ENCODE data around the gene MMP28.
A peak's percentile ranks its signal among the peaks of the same experiment; 100 is the strongest.

MMP28 gene

DNA sequence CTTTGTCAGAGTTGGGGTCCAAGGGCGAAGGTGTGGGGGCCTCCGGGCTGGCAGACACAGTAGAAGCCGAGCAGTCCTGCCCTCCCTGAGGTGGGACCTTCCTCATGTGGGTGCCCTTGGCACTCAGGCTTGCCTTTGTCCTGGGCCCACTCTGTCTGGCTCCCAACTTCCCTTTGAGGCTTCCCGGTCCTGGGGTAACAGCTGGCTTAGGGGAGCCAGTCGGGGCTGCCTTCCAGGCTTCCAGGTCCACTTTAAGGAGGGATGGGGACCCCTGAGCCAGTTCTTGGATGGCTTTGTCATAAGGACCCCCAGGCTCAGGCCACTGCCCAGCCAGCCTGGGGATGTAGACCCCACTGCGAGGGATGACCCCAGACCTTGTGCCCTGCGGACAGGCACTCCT, 50.2 kb downstream of the MMP28 start:
- no peak for DNase-seq (ENCODE audit: low read depth in 2 of 2, low spot score in 1 of 2)

DNA sequence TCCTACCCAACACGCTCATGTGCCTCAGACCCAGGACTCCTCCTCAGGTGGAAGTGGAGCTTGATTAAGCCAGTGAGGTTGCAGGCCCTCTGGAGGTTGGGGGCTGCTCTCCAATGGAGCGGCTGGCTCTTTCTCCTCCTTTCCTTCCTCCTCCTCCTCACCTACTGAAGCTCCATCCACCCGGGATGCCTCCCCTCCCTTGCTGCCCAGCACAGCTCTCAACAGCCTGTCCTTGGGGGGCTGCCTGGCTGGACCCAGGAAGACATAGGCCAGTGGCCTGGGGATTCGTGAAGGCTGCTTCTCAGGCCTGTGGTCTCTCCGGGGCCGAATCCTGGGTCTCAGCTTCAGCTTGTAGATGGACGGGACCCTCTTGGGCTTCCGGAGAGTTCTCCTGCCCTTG, 50.6 kb downstream of the MMP28 start:
- DNase-seq (ENCODE audit: low read depth in 2 of 2, low spot score in 1 of 2) = no peak

DNA sequence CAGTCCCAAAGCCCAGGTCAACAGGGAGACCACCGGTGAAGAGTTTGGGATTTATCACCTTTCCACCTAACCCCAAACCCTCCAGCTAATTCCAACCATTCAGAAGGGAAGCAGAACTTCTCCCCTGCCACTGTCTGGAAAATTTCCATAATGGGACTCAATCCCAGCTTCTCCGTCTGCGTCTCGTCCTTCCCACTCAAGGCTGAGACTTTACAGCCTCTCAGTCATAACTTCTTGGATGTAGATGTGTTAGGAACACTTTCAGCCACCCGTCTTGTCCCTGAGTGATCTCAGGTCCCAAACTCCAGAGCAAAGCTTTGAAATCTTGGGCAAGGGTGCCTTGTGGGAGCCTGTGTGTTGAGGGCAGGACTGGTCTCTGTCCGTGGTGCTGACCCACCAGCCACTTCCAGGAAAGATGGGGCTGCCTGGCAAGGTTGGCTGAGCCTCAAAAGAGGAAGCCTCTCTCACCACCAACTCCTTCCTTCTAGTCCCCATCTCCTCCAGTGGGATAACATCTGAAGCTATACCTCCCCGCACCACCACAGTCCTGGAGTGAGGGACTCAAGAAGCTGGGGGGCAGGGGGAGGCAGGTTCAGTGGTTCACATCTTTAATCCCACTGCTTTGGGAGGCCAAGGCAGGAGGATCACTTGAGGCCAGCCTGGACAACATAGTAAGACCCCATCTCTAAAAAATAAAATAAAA, 51.7 kb downstream of the MMP28 start:
- no peak for DNase-seq (ENCODE audit: low read depth in 2 of 2, low spot score in 1 of 2)

DNA sequence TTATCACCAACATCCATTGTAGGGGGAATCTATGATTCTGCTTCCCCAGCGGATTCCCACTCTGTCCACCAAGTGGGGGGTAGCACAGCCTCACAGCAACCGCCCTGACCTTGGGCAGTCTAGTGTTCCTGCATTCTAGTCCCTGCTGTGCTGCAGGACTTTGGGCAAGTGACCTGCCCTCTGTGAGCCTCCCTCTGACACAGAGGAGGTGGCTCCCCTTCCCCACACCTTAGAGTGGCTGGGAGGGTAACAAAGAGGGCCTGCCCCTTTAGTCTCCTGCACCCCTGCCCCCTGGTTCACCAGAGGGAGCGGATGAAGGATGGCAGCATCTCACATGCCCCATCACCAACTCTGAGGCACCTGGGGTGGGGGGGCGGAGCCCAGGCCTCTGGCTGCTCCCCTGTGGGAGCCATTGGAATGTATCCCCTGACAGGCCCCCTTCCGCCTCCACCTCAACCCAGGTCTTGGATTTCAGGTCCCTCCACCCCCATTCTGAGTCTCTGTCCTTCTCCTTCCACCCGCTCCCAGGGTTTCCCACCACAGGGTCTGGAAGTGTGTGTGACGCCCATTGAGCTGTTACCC, 52.5 kb downstream of the MMP28 start:
- no peak for DNase-seq (ENCODE audit: low read depth in 2 of 2, low spot score in 1 of 2)

DNA sequence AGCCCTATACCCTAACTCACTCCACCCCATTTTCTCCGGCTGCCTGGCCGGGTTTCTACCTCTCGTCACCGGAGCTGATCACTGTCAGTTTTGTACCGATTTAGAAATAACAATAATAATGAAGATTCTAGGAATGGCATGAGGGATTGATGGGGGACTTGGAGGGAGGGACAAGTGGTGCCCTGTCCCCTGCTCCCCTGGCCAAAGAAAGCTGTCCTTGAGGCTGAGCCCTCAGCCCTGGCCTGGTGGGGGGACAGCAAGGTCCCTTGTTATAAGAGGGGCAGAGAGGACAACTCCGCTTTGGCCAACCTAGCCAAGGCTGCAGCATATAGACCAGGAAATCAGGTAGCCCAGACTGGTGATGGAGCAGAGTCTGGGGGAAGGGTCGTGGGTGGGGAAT, 52.9 kb downstream of the MMP28 start:
- DNase-seq (ENCODE audit: low read depth in 2 of 2, low spot score in 1 of 2) = no peak

DNA sequence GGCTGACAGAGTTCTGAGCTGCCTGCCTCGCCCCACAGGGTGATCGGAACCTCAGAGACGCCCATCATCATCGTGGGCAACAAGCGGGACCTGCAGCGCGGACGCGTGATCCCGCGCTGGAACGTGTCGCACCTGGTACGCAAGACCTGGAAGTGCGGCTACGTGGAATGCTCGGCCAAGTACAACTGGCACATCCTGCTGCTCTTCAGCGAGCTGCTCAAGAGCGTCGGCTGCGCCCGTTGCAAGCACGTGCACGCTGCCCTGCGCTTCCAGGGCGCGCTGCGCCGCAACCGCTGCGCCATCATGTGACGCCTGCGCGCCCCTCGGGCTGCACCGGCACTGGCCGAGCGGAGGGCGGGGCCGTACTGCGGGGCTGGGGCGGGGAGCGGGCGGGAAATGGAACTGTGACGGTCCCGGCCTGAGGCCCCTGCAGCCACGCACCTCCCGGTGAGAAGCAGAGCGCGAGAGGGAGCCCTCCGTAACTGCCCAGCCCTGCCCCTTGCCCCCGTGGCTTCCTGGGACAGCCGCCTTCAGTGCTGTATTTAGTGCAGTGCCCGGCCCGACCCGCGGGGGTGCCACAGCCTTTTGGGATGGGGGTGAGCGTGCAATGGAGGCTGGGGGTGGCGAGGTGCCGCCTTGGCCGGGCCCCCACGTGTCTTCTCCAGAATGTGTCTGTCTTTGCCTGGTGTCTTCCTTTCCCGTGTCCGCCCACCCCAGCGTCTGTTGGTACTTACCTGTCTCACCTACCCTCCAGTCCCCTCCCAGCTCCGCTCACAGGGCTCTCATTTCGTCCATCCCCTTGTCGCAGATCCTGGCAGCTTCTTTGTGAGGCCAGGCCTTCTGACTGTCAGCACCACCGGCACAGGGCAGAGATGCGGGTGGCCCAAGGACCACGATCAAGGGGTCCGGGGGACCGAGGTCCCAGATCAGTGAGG, 54.2 kb downstream of the MMP28 start:
- DNase-seq (ENCODE audit: low read depth in 2 of 2, low spot score in 1 of 2) = no peak

DNA sequence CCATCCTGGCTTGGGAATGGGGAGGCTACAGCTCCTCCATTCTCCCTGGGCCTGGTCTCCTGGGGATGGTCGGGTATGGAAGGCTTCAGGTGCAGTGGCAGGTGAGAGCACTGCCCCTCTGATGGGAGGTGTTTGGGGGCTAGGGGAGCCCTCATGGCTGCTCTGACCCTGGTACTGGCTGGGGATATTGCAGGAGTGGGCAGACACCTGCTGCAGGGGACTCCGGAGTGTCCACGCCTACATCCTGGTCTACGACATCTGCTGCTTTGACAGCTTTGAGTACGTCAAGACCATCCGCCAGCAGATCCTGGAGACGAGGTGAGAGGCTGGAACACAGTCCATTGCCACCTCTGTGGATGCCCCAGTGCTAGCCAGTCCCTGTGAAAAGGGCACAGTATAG, 55.2 kb downstream of the MMP28 start:
- no peak for DNase-seq (ENCODE audit: low read depth in 2 of 2, low spot score in 1 of 2)

DNA sequence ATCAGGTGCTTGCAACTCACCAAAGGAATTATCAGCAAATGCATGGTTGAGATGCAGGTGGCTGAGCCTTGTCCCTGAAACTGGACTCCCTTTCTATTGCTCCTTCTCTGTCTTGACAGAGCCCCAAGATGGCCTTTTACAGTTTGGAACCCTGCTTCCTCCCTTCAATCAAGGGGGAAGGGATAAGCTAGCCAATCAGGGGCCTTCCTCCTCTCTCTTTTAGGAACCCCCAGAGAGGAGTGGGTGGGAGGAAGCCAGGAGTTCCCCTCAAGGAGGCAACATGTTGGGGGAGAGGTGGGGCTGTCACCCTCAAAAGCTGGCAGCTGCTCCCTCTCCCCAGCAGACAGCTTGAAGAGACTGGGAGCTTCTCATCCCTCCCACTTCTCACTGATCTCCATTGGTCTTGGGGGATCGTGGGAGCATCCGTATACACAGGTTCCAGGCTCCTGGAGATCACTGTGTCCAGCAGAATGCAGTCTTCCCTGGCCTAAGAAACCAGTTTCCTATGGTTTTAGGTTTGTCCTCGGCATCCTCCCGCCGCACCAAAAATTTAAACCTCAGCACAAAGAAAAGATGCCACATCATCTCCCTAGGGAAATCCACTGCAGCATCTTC, 56.8 kb downstream of the MMP28 start:
- DNase-seq (ENCODE audit: low read depth in 2 of 2, low spot score in 1 of 2) = no peak

DNA sequence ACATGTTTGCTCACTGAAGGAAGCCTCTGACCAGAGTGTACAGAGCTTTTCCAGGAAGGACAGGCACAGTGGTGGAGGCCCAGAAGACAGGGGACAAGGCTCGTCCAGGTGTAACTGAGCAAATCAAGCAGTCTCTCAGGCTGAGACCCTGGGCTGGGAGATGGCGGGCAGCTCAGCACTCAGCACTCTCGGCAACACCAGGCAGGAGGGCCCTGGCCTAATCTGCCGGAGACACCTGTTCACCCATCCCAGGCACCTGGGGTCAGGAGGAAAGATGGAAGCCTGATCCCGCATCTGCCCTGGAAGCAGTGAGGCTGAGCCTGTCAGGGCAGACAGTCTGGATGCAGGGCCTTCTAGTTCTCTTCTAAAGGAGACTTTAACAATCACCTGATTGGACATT, 59.2 kb downstream of the MMP28 start:
- DNase-seq (ENCODE audit: low read depth in 2 of 2, low spot score in 1 of 2) = no peak

DNA sequence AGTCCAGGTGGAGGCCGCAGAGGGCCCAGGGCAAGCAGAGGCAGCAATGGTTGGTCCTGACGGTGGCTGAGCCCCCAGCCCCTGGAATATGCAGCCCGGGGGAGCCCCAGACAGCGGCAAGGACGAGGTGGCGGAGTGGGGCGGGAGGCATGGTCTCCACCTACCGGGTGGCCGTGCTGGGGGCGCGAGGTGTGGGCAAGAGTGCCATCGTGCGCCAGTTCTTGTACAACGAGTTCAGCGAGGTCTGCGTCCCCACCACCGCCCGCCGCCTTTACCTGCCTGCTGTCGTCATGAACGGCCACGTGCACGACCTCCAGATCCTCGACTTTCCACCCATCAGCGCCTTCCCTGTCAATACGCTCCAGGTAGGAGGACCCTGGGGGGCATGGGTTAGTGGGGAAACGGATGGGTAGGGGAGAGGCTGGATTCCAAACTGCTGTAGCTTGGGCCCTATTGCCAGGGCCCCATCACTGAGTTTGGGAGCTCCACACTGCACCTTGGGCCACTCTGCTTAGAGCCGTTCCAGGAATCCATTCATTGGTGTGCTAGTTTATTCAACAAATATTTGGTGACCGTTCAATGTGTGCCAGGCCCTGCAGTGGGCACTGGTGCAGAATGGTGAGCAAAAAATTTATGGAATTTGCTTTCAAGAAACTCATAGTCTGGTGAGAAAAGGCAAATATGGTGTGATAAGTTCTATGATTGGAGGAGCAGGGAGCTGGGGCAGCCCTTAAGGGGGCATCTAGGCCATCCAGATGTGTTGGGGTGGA, 60.2 kb downstream of the MMP28 start:
- no peak for DNase-seq (ENCODE audit: low read depth in 2 of 2, low spot score in 1 of 2)

DNA sequence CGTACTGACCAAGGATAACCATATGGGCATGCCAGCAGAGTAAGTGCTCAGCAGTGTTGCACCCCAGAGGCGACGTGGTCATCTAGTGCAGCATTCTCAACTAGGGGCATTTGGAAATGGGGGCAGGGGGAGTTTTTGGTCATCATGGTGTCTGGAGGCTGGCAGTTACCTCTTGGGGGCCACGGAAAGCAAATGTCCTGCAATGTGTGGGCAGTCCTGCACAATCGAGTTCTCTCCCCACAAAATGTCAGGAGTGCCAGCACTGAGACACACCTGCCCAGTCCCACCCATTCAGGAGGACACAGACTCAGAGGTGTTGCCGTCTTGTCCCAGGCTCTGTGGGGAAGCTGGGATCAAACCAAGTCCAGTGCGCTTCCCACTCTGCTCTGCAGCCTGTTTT, 61.0 kb downstream of the MMP28 start:
- DNase-seq (ENCODE audit: low read depth in 2 of 2, low spot score in 1 of 2) = no peak

DNA sequence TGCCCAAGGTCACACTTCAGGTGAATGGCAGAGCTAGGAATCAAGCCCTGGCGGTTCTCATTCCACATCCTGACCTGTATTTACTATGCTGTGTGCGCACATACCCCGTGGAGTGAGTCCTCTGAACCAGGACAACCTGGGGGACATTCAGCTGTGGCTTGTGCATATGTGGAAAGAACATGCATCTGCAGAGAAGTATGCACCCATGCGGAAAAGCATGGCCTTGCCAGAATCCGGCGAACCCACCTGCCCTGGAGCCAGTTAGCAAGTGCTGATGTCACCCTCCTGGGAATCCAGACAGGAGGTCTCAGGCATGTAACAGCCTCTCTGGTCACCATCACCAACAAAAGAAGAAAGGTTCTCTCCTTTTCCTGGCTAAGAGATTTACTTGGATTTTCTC, 62.1 kb downstream of the MMP28 start:
- no peak for DNase-seq (ENCODE audit: low read depth in 2 of 2, low spot score in 1 of 2)

DNA sequence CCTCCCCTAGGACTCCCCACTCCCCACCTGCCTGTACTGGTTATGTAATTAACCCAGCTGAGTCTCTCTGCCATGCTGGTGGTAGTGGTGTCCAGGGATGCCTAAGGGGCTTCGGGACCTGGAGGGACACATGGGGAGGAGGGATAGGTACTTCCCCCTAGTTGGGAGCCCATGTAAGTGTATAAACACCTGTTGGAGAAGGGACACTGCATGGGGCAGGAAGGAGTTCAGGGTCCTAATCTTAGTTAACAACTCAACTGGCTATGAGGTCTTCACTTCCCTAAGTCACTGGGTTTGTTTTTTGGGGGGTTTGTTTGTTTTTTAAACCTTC, 62.7 kb downstream of the MMP28 start:
- DNase-seq (ENCODE audit: low read depth in 2 of 2, low spot score in 1 of 2) = no peak

DNA sequence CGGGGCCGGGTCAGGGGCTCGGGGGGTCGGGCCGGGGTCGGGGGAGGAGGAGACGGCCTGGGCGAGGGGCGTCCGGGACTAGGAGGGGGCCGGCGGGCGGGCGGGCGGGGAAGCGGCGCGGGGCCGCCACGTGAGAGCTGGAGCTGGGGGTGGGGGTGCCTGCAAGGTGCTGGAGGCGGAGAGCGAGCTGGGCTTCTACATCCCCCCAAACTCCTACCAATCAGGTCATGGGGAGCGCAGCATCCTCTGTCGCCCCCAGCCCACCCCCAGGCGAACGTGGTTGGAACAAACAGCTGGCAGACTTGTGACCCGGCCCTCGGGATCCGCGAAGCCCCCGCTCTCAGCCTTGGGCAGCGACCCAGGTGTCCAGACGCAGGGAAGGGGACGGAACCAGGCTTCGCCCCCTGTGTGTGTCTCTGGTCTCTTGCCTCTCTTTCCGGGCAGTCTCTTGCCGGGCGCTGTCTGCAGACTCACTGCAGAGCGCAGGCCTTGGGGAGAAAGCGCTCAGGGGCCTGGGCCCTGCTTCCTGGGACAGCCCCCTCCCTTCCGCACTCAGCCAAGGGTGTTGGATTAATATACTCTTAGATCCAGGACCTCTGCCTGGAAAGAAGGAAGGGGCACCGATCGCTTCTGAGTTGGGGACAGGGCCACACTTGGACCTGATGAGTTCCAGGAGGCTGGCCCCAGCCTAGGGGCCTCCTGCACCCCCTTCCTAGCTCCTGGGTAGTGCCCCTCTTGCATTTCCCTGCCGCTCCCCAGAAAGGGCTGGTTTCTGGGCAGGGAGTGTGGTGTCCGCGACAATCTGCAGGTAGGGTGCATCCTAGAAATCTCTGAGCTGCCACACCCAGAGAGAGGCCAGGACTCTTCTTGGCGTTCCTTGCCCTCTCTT, 63.3 kb downstream of the MMP28 start:
- no peak for DNase-seq (ENCODE audit: low read depth in 2 of 2, low spot score in 1 of 2)

DNA sequence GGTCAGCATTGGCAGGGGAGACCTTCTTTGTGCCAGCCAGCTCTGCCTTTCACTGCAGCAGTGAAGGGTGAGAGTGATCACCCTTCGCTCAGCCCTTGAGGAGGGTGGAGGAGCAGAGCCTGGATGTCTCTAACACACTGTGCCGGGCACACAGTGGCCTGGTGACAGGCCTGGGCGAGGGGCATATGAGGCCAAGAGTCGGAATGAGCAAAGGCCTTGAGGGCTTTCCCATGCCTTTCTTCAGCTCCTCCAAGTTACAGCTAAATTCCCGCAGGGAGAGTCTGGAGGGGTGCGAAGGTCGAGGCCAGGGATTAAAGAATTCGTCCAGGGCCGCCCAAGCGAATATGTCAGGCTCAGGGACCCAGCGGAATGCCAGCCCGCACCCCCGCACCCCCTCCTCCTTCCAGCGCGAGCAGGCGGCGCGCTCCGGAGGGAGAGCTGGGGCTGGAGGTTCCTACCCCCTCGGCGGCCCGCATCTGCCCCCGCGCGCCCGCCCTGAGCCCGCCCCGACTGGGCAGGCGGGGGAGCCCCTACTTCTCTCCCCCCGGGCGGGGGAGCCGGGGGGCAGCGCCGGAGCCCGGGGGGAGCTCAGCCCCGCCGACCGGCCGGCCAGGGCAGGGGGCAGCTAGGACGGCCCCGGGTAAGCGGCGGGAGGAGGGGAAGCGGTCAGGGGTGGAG, 64.1 kb downstream of the MMP28 start, which contains the start of gene RASL10B:
Gene RASL10B (plus strand): TSS at position 401 of the 678 bp plus-strand sequence. CDS start 3,546 bp downstream, outside the sequence.
- peak in 1 of 2 donors; percentile 36 for DNase-seq (ENCODE audit: low read depth in 2 of 2, low spot score in 1 of 2)

DNA sequence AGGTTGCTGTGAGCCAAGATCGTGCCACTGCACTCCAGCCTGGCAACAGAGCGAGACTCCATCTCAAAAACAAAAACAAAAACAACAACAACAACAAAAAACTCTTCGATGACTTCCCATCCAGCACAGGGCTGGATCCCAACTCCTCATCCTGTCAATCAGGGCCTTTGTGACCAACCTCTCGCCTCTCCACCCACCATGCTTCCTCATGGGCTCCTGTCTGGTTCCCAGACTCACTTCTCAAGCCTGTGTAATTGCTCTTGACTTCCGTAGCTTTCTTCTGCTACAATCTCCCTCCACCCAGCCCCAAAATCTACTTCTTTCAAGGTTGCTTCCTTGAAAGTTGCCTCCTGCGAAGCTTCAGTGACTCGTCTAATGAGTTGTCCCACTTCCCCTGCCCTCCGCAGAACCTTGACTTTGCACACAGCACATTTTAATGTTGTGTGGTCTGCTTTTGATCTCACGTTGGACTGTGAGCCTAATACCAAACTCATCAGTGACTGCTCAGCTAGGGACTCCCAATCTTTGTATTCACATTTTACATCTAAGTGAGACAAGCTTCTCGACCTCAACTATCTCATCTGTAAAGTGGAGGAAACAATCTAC, 64.9 kb downstream of the MMP28 start:
- DNase-seq (ENCODE audit: low read depth in 2 of 2, low spot score in 1 of 2) = no peak

DNA sequence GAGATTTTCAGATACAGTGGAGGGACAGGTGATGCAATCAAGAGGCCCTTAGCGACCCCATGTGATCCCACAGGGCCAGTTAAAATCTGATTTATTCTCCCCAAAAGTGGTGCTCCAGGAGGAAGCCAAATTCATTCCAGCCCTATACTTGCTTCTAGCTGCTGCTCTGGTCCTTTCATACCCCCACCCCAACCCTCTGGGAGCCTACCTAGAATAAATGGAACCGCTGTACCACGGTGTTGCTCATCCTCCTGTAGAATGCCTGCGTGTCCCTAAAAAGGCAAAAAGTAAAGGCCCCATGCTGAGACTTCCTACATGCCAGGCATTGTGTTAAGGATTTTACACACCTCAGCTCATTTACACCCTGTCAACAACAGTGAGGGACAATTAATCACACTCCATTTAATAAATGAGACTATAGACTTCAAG, 66.0 kb downstream of the MMP28 start:
- no peak for DNase-seq (ENCODE audit: low read depth in 2 of 2, low spot score in 1 of 2)

DNA sequence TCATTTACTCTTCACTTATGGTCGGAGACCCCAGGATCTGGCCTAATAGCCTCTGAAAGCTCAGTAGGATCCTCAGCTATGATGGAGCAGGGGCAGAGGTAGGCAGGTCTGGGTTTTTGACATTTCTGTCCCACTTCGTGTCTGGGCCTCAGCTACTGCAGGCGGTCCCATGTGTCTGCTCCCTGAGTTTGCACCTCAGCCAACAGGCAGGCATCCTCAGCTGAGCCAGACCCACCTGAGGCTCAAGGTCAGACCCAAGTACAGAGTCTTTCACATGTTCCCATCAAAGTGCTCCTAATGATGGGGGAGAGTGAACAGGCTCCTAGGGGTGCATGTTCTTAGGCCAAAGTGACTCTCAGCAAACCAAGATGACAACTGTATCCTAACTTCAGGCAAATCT, 66.9 kb downstream of the MMP28 start:
- no peak for DNase-seq (ENCODE audit: low read depth in 2 of 2, low spot score in 1 of 2)

DNA sequence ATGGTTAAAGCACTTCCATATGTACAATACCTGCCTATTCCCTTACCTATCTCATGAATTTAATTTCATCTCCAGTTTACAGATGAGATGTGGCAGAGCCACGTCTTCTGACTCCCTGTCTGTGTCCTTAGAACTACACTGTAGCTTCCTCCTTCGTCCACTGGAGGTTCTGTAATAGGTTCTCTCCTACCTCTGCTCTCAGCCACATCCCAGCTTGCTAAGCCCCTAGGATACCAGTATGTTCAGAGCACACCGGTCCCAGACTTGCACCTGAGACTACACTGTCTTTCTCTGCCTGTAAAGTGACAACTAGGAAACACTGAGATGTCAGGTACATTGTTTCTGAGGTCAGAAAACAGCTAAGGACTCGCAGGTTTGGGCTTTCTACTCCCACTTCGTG, 67.8 kb downstream of the MMP28 start:
- no peak for DNase-seq (ENCODE audit: low read depth in 2 of 2, low spot score in 1 of 2)

Measured in stimulated activated CD8-positive, alpha-beta memory T cell treated with anti-CD3 and anti-CD28 coated beads, Interleukin-4, amount 100 ng/mL, for 4 hours (primary cell).